K562 (cell line): ENCODE measurements around the gene COX20. TPM values are rescaled to one million over a fixed set of nuclear protein-coding genes. Genes with fewer than 3 reads are reported as not detected.

Source experiments
- ATAC-seq: fragments of 200-7000 bp; cut with Tn5 transposase; 3 replicates; pipeline ENCODE4 v1.9.1; 2020; ENCODE audit warnings: moderate library complexity
- BruUV-seq: library from RNA; stranded (reverse); fragments of 400-500 nt; replicated peaks from 2 replicates; lab custom pipeline; 2021; lab: Mats Ljungman, UMichigan
- CTCF ChIA-PET: fragments of 300-600 bp; formaldehyde crosslinking; extraction: SDS; loops from one replicate; lab custom pipeline; 2021; ENCODE audit warnings: low intra/inter-chr PET ratio; lab: Yijun Ruan, JAX
- POLR2A ChIA-PET: fragments of 300-600, 350-650 bp; sonication (Branson Sonifier 250); formaldehyde crosslinking; extraction: SDS; loops from one replicate; lab custom pipeline; 2021; ENCODE audit warnings: antibody characterized with exemption, inconsistent platforms; lab: Yijun Ruan, JAX
- DNase-seq, 4 experiments: peaks; one replicate each; pipeline versions ENCODE4 v3.0.0 to v3.0.0-alpha.2; 2011 to 2018; ENCODE audit warnings: low spot score in 3 of 4, mixed read lengths in 3 of 4; ENCODE audit errors: extremely low read depth in 1 of 4
- FAIRE-seq: peaks from 2 replicates; lab custom pipeline; 2011; peaks lifted over from hg19 to GRCh38; lab: Jason Lieb, UNC
- H2AFZ ChIP-seq: 2 replicates; pipeline ENCODE4 v1.6.0; 2011; ENCODE audit warnings: low read depth, low read length, control low read depth, inconsistent platforms
- H3K27ac ChIP-seq: fragments of 200-600 bp; 3 replicates; pipeline ENCODE4 v1.8.0; 2011; ENCODE audit warnings: low read depth, mild to moderate bottlenecking, control low read depth, inconsistent platforms, low read length, moderate library complexity, mixed read lengths; ENCODE audit errors: extremely low read depth
- H3K27me3 ChIP-seq, 2 experiments: fragments of 300-600 bp in 1 of 2; 2 replicates in 1 of 2; 3 replicates in 1 of 2; pipeline versions ENCODE4 v1.6.0 to v1.8.0; 2011; ENCODE audit warnings: inconsistent platforms in 2 of 2, low read length in 2 of 2, mild to moderate bottlenecking in 1 of 2, mixed read lengths in 1 of 2, moderate library complexity in 1 of 2; ENCODE audit not compliant: control insufficient read depth in 2 of 2, insufficient read depth in 2 of 2
- H3K36me3 ChIP-seq: fragments of 300-600 bp; 3 replicates; pipeline ENCODE4 v1.8.0; 2011; ENCODE audit warnings: mild to moderate bottlenecking, low read length, inconsistent platforms; ENCODE audit not compliant: control insufficient read depth, insufficient read depth
- H3K4me1 ChIP-seq, 2 experiments: fragments of 200-600 bp in 1 of 2; replicated peaks in 1 of 2; 2 replicates in 1 of 2; 3 replicates in 1 of 2; pipeline versions ENCODE4 v1.5.1 to v1.8.0; 2011; ENCODE audit warnings: inconsistent platforms in 2 of 2, low read length in 2 of 2, mild to moderate bottlenecking in 1 of 2, mixed read lengths in 1 of 2, moderate library complexity in 1 of 2; ENCODE audit not compliant: control insufficient read depth in 2 of 2, insufficient read depth in 2 of 2
- H3K4me2 ChIP-seq: 2 replicates; pipeline ENCODE4 v1.6.1; 2011; ENCODE audit warnings: low read length, control low read depth, inconsistent platforms, mixed read lengths; ENCODE audit not compliant: insufficient read depth
- H3K4me3 ChIP-seq: fragments of 200-600 bp; sonication (generic), shearing (Covaris generic); 2 replicates; pipeline ENCODE4 v1.5.1; 2016; ENCODE audit warnings: control low read depth, inconsistent platforms
- H3K79me2 ChIP-seq: fragments of 200-600 bp; 3 replicates; pipeline ENCODE4 v1.8.0; 2011; ENCODE audit warnings: low read length, inconsistent platforms; ENCODE audit not compliant: control insufficient read depth, insufficient read depth
- H3K9ac ChIP-seq, 2 experiments: 2 replicates each; pipeline versions ENCODE4 v1.6.0 to v1.6.1; 2011; ENCODE audit warnings: low read depth in 2 of 2, low read length in 2 of 2, control low read depth in 1 of 2, inconsistent platforms in 1 of 2, mild to moderate bottlenecking in 1 of 2, mixed read lengths in 1 of 2; ENCODE audit not compliant: insufficient read depth in 1 of 2
- H3K9me1 ChIP-seq: one replicate; pipeline ENCODE4 v1.6.0; 2011; ENCODE audit warnings: inconsistent platforms, mild to moderate bottlenecking, low read length, moderate library complexity; ENCODE audit not compliant: control insufficient read depth, insufficient read depth
- H3K9me3 ChIP-seq: replicated peaks from 2 replicates; pipeline ENCODE4 v1.5.1; 2011; ENCODE audit warnings: low read depth, low read length, inconsistent platforms; ENCODE audit not compliant: control insufficient read depth, insufficient read depth
- H4K20me1 ChIP-seq: replicated peaks from 2 replicates; pipeline ENCODE4 v1.6.1; 2011; ENCODE audit warnings: low read length, inconsistent platforms, mixed read lengths; ENCODE audit not compliant: control insufficient read depth, insufficient read depth
- ARNT ChIP-seq, 2 experiments: fragments of 450-650 bp; IDR thresholded peaks; 2 replicates each; pipeline ENCODE4 v1.6.1; 2016; ENCODE audit warnings: mild to moderate bottlenecking in 1 of 2
- BCL6 ChIP-seq: fragments of 250-450 bp; sonication (Bioruptor Pico); IDR thresholded peaks from 2 replicates; pipeline ENCODE4 v1.4.0; 2020
- CEBPG ChIP-seq, 3 experiments: fragments of 200-800 bp in 1 of 3; sonication (Bioruptor generic) in 1 of 3; sonication (generic) in 1 of 3; formaldehyde crosslinking in 1 of 3; IDR thresholded peaks in 2 of 3; conservative IDR thresholded peaks in 1 of 3; 2 replicates each; pipeline versions ENCODE4 v1.6.1 to v1.8.0; 2016 to 2022; ENCODE audit warnings: missing compliant biosample characterization in 2 of 3, missing genetic modification characterization in 2 of 3, mild to moderate bottlenecking in 1 of 3, missing genetic modification reagents in 1 of 3
- CHD1 ChIP-seq: fragments of 200-600 bp; sonication (generic); IDR thresholded peaks from one replicate; pipeline ENCODE4 v1.6.1; 2012; ENCODE audit warnings: mild to moderate bottlenecking, moderate library complexity, low read length, inconsistent platforms
- HES1 ChIP-seq: fragments of 450-650 bp; IDR thresholded peaks from 2 replicates; pipeline ENCODE4 v1.6.1; 2016; ENCODE audit warnings: low read depth, mild to moderate bottlenecking, moderate library complexity
- JUN ChIP-seq, 2 experiments: sonication (generic) in 1 of 2; formaldehyde crosslinking in 1 of 2; IDR thresholded peaks; 2 replicates each; pipeline versions ENCODE4 v1.6.1 to v1.8.0; 2012 to 2022; ENCODE audit warnings: borderline replicate concordance in 2 of 2, mild to moderate bottlenecking in 2 of 2, improper control_type of control experiment in 1 of 2, low read depth in 1 of 2, low read length in 1 of 2, missing genetic modification reagents in 1 of 2
- MECOM ChIP-seq: fragments of 250-450 bp; sonication (Bioruptor Pico); IDR thresholded peaks from 2 replicates; pipeline ENCODE4 v1.8.0; 2022; ENCODE audit warnings: inconsistent platforms
- POLR2AphosphoS5 ChIP-seq: IDR thresholded peaks from 2 replicates; pipeline ENCODE4 v1.6.1; 2011; ENCODE audit warnings: mild to moderate bottlenecking, low read depth, low read length, moderate library complexity; ENCODE audit not compliant: control insufficient read depth, insufficient read depth
- RBM34 ChIP-seq: fragments of 200-400 bp; formaldehyde crosslinking; IDR thresholded peaks from 2 replicates; pipeline ENCODE4 v1.6.1; 2018; ENCODE audit warnings: low read length, borderline replicate concordance; ENCODE audit not compliant: insufficient read depth
- RFX5 ChIP-seq: IDR thresholded peaks from 2 replicates; pipeline ENCODE4 v1.6.1; 2011; ENCODE audit warnings: low read depth, mild to moderate bottlenecking, improper control_type of control experiment, low read length
- STAG1 ChIP-seq: sonication (generic); formaldehyde crosslinking; IDR thresholded peaks from 2 replicates; pipeline ENCODE4 v1.5.0; 2020; ENCODE audit warnings: missing genetic modification reagents, borderline replicate concordance
- STAT5B ChIP-seq: fragments of 250-450 bp; sonication (Bioruptor Pico); IDR thresholded peaks from 2 replicates; pipeline ENCODE4 v1.8.0; 2021; ENCODE audit warnings: mild to moderate bottlenecking, inconsistent platforms
- ZC3H4 ChIP-seq: sonication (generic); formaldehyde crosslinking; IDR thresholded peaks from 2 replicates; pipeline ENCODE4 v1.9.0; 2021; ENCODE audit warnings: missing genetic modification reagents, borderline replicate concordance
- ZNF133 ChIP-seq: fragments of 250-450 bp; sonication (Bioruptor Pico); IDR thresholded peaks from 2 replicates; pipeline ENCODE4 v1.4.0; 2020; ENCODE audit warnings: mild to moderate bottlenecking
- ZNF197 ChIP-seq: fragments of 200-800 bp; sonication (Bioruptor generic); IDR thresholded peaks from 2 replicates; pipeline ENCODE4 v1.6.1; 2016; ENCODE audit warnings: low read depth, missing genetic modification characterization, missing compliant biosample characterization
- ZNF408 ChIP-seq: fragments of 250-450 bp; sonication (Bioruptor Pico); IDR thresholded peaks from 2 replicates; pipeline ENCODE4 v1.4.0; 2020; ENCODE audit warnings: low read depth, mild to moderate bottlenecking, moderate library complexity
- ZNF561 ChIP-seq: fragments of 450-650 bp; formaldehyde crosslinking; conservative IDR thresholded peaks from 2 replicates; pipeline ENCODE4 v1.4.0; 2020; ENCODE audit warnings: mild to moderate bottlenecking, moderate library complexity
- ZNF655 ChIP-seq: fragments of 250-450 bp; sonication (Bioruptor Pico); IDR thresholded peaks from 2 replicates; pipeline ENCODE4 v1.5.0; 2021
- ZNF668 ChIP-seq: fragments of 250-450 bp; sonication (Bioruptor Pico); IDR thresholded peaks from 2 replicates; pipeline ENCODE4 v1.8.0; 2022; ENCODE audit warnings: mild to moderate bottlenecking, inconsistent platforms
- ZNF785 ChIP-seq: fragments of 250-450 bp; sonication (Bioruptor Pico); IDR thresholded peaks from 2 replicates; pipeline ENCODE4 v1.4.0; 2020; ENCODE audit warnings: mild to moderate bottlenecking
- WGBS: fragments of 100-300 bp; shearing (Covaris generic); methylation state at CpG from one replicate; pipeline ENCODE4 v1.1.6; 2016; ENCODE audit warnings: low coverage, mixed read lengths; ENCODE audit not compliant: insufficient coverage; ENCODE audit errors: missing lambda C conversion rate; 5-methylcytosine and 5-hydroxymethylcytosine counted together
- in situ Hi-C: fragments of 300-500 bp; cut with MboI; formaldehyde crosslinking; loops from 4 replicates; pipeline ENCODE4 v1.15.0; 2018; ENCODE audit warnings: inconsistent platforms, mixed read lengths
- intact Hi-C: fragments of 100-400 bp; cut with micrococcal nuclease; formaldehyde crosslinking; loops from 2 replicates; pipeline ENCODE4 v1.14.2; 2022
- polyA plus RNA-seq, 8 experiments: library from polyadenylated mRNA; depleted of rRNA in 4 of 8; stranded (reverse) in 5 of 8; unstranded in 3 of 8; fragments of >200 nt; fragmentation: Nextera tagmentation in 2 of 8; fragmentation: Illumina TruSeq in 1 of 8; extraction: Ambion mirVana in 2 of 8; extraction: Trizol in 1 of 8; gene quantifications; 2 replicates each; pipeline versions ENCODE4 v1.2.1 to v1.2.3, GENCODE V29; 2011 to 2014; ENCODE audit warnings: inconsistent platforms in 1 of 8, missing spikeins in 1 of 8
- total RNA-seq, 7 experiments: library from RNA; depleted of rRNA in 6 of 7; stranded (reverse); fragments of >200 nt in 6 of 7; fragmentation: Illumina TruSeq in 2 of 7; extraction: Trizol in 2 of 7; gene quantifications; 2 replicates each; pipeline versions ENCODE4 v1.2.1 to v1.2.3, GENCODE V29; 2011 to 2021; ENCODE audit warnings: low replicate concordance in 1 of 7

Gene COX20
- total and polyA plus RNA-seq, 9 of the 15 experiments (the other 6 are each of a cell fraction or from before 2014, with no cell fraction given) = 41.5 to 192 (median 84.3) TPM

- H3K27ac ChIP-seq = no peak overlapping the region
- 93% methylated on average over 9 of the region's 9 CpGs for WGBS
- POLR2A ChIA-PET = interaction anchor here (1.0 to 24.0 kb wide), 3 partner anchors 9 to 192 kb away, joined by 4 to 485 read pairs (median 5); partner anchors contain the start of gene COX20
- intact Hi-C loops (loop anchor here (5.0 kb wide), 1 partner anchor 1603 kb away; the partner anchor contains the start of genes CEP170 and SDCCAG8), in situ Hi-C loops (loop anchor here (5.0 kb wide), 1 partner anchor 182 kb away; no protein-coding TSS in a partner anchor)
- H4K20me1 ChIP-seq = peaks cover 46% of the 10 kb centered on the region
- ATAC-seq (no peak), DNase-seq (no peak), FAIRE-seq (no peak)
- BruUV-seq = no TSS peak
- peaks cover 98% of the 10 kb centered on the region for H3K79me2 ChIP-seq
- no peaks in the 10 kb centered on the region for H3K27me3 ChIP-seq
- no peaks in the 10 kb centered on the region for H3K9me3 ChIP-seq
- CTCF ChIA-PET = no interaction called here
- H3K4me1 ChIP-seq = peaks cover 7 to 12% of the 10 kb centered on the region in 2 experiments; a peak in 3 of 5 replicates
- peaks cover 84% of the 10 kb centered on the region for H3K36me3 ChIP-seq
- peaks cover 2% of the 10 kb centered on the region for H3K9me1 ChIP-seq
- H3K4me3 ChIP-seq = no peak overlapping the region; the same call in 1 of the 2 replicates
- H3K9ac ChIP-seq = peak overlapping the region in 1 of 2 experiments; percentile 49; a peak in 2 of 4 replicates
- 0 out of 2 replicates have a peak overlapping the region, but pooled peaks have one; percentile 60 for H3K4me2 ChIP-seq
- H2AFZ ChIP-seq = no peak overlapping the region
- TF ChIP-seq RBM34 (no peak), ZNF133 (CRISPR knock-in tag) (no peak), POLR2AphosphoS5 (0 out of 2 replicates have a peak, but pooled peaks have one; percentile 2), CHD1 (peak; percentile 16), HES1 (no peak), ZNF655 (CRISPR knock-in tag) (no peak), ZNF197 (CRISPR knock-in tag) (no peak), STAT5B (CRISPR knock-in tag) (no peak), MECOM (CRISPR knock-in tag) (no peak), RFX5 (no peak), ARNT (IDR thresholded peaks at IDR 0.05) (no peak), JUN (IDR thresholded peaks at IDR 0.05; ENCODE audit: borderline replicate concordance, low read depth, low read length) (no peak), JUN (CRISPR knock-in tag; IDR thresholded peaks at IDR 0.05; ENCODE audit: borderline replicate concordance) (no peak), ZNF561 (CRISPR knock-in tag) (no peak), ZNF668 (CRISPR knock-in tag) (no peak), ZNF785 (no peak), ZNF408 (CRISPR knock-in tag) (no peak), CEBPG (CRISPR knock-in tag; IDR thresholded peaks at IDR 0.05) (no peak), CEBPG (tag; conservative IDR thresholded peaks at IDR 0.05 in 1 of 2, IDR thresholded peaks at IDR 0.05 in 1 of 2) (no peak), STAG1 (CRISPR knock-in tag) (no peak), ZC3H4 (CRISPR knock-in tag) (no peak), BCL6 (CRISPR knock-in tag) (no peak)
These were observed 24.6 kb downstream of the COX20 start for GRCh38 chr1:244860078-244860477.
